ENCODE data around the gene TERF2IP. TPM values are rescaled to one million over a fixed set of nuclear protein-coding genes. Genes with fewer than 3 reads are reported as not detected.

Gene TERF2IP
- polyA plus RNA-seq, 2 donors, result 23.1 to 27.6 TPM

GRCh38 chr16:75660726-75661302, 13.2 kb downstream of the TERF2IP start:
- 48 to 67% methylated on average over 4 of the region's 4 CpGs for WGBS, 2 donors
- no peaks in the 10 kb centered on the region for H3K9me3 ChIP-seq (ENCODE audit: control insufficient read depth in 2 of 2, insufficient read depth in 1 of 2, low read depth in 1 of 2, low read length in 1 of 2)
- H3K36me3 ChIP-seq (ENCODE audit: control insufficient read depth in 2 of 2, insufficient read depth in 2 of 2, low read length in 1 of 2), result peaks cover 5 to 9% of the 10 kb centered on the region in 2 donors
- no peak overlapping the region for H3K27ac ChIP-seq (ENCODE audit: low read depth in 2 of 2, low read length in 1 of 2)
- H3K4me1 ChIP-seq (ENCODE audit: control insufficient read depth in 2 of 2, insufficient read depth in 2 of 2, low read length in 1 of 2), result peaks cover 0 to 5% of the 10 kb centered on the region in 2 donors
- no peaks in the 10 kb centered on the region for H3K27me3 ChIP-seq (ENCODE audit: control insufficient read depth in 1 of 2, insufficient read depth in 2 of 2, low read length in 2 of 2)
- no peak overlapping the region for H3K4me3 ChIP-seq (ENCODE audit: low read depth in 1 of 2, low read length in 2 of 2)

- H3K36me3 ChIP-seq (ENCODE audit: control insufficient read depth in 2 of 2, insufficient read depth in 2 of 2, low read length in 1 of 2), result no peaks in the 10 kb centered on the region
- no peaks in the 10 kb centered on the region for H3K9me3 ChIP-seq (ENCODE audit: control insufficient read depth in 2 of 2, insufficient read depth in 1 of 2, low read depth in 1 of 2, low read length in 1 of 2)
- H3K4me1 ChIP-seq (ENCODE audit: control insufficient read depth in 2 of 2, insufficient read depth in 2 of 2, low read length in 1 of 2), result no peaks in the 10 kb centered on the region
- H3K27ac ChIP-seq (ENCODE audit: low read depth in 2 of 2, low read length in 1 of 2), result no peak overlapping the region
- no peaks in the 10 kb centered on the region for H3K27me3 ChIP-seq (ENCODE audit: control insufficient read depth in 1 of 2, insufficient read depth in 2 of 2, low read length in 2 of 2)
- no peak overlapping the region for H3K4me3 ChIP-seq (ENCODE audit: low read depth in 1 of 2, low read length in 2 of 2)
Observed at GRCh38 chr16:75667503-75667902, 19.9 kb downstream of the TERF2IP start.

- no peaks in the 10 kb centered on the region for H3K27me3 ChIP-seq (ENCODE audit: control insufficient read depth in 1 of 2, insufficient read depth in 2 of 2, low read length in 2 of 2)
- no peaks in the 10 kb centered on the region for H3K9me3 ChIP-seq (ENCODE audit: control insufficient read depth in 2 of 2, insufficient read depth in 1 of 2, low read depth in 1 of 2, low read length in 1 of 2)
- WGBS, 2 donors, result 92% methylated on average over 4 of the region's 4 CpGs
- H3K4me1 ChIP-seq (ENCODE audit: control insufficient read depth in 2 of 2, insufficient read depth in 2 of 2, low read length in 1 of 2), result peaks cover 0 to 2% of the 10 kb centered on the region in 2 donors
- H3K4me3 ChIP-seq (ENCODE audit: low read depth in 1 of 2, low read length in 2 of 2), result no peak within 1 kb of the TSS
- no peaks in the 10 kb centered on the region for H3K36me3 ChIP-seq (ENCODE audit: control insufficient read depth in 2 of 2, insufficient read depth in 2 of 2, low read length in 1 of 2)
- H3K27ac ChIP-seq (ENCODE audit: low read depth in 2 of 2, low read length in 1 of 2), result no peak within 1 kb of the TSS
Observed at GRCh38 chr16:75676909-75677308, 29.3 kb downstream of the TERF2IP start, which contains the start of gene CPHXL2. CPHXL2 (minus strand) TSS chr16:75677009; CDS start chr16:75676999, 10 bp downstream.

DNA sequence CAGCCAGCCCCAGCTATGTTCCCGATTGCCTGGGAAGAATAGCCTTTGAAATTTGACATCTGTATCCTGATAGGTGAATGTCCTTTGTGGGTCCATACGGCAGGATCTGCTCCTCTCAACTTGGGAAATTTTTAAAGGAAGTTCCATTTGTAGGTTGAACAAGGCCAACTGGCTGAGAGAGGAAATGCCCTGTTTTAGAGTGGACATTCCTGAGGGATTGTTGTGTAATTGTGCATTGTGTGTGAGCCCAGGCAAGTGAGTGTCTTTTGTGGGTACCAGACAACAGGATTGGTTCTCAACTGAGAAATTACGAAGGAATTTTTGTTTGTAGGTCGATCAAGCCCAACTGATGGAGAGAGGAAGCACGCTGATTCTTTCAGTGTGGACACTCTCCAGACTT, 31.8 kb downstream of the TERF2IP start:
- Histone ChIP-seq H3K9me3 (ENCODE audit: control insufficient read depth in 2 of 2, insufficient read depth in 1 of 2, low read depth in 1 of 2, low read length in 1 of 2) (no peaks in the 10 kb centered on the region), H3K27ac (ENCODE audit: low read depth in 2 of 2, low read length in 1 of 2) (no peak overlapping the region), H3K4me1 (ENCODE audit: control insufficient read depth in 2 of 2, insufficient read depth in 2 of 2, low read length in 1 of 2) (peaks cover 0 to 2% of the 10 kb centered on the region in 2 donors), H3K36me3 (ENCODE audit: control insufficient read depth in 2 of 2, insufficient read depth in 2 of 2, low read length in 1 of 2) (no peaks in the 10 kb centered on the region), H3K4me3 (ENCODE audit: low read depth in 1 of 2, low read length in 2 of 2) (no peak overlapping the region), H3K27me3 (ENCODE audit: control insufficient read depth in 1 of 2, insufficient read depth in 2 of 2, low read length in 2 of 2) (no peaks in the 10 kb centered on the region)
- 86 to 91% methylated on average over 5 of the region's 5 CpGs for WGBS, 2 donors

DNA sequence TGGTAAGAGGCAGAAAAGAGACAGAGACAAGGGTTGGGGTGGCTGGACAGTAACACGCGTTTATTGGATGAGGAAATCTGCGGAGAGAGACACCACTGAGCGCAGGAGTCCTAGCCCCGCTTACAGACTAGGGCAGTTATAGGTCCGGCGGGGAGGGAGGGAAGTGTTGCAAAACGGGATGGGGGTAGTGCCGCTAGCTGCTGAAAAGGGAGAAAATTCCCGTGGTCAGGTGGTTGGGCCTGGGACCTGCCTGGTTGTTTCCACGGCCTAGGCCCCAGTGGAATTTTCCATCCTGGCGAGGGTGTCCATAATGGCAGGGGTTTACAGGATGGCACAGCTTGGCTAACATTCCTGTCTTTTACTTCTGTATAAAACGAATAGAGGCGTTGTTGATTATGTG, 34.7 kb downstream of the TERF2IP start:
- 87 to 88% methylated on average over 14 of the region's 14 CpGs for WGBS, 2 donors

GRCh38 chr16:75687361-75687760, 39.8 kb downstream of the TERF2IP start:
- Histone ChIP-seq H3K27ac (ENCODE audit: low read depth in 2 of 2, low read length in 1 of 2) (no peak overlapping the region), H3K9me3 (ENCODE audit: control insufficient read depth in 2 of 2, insufficient read depth in 1 of 2, low read depth in 1 of 2, low read length in 1 of 2) (no peaks in the 10 kb centered on the region), H3K27me3 (ENCODE audit: control insufficient read depth in 1 of 2, insufficient read depth in 2 of 2, low read length in 2 of 2) (no peaks in the 10 kb centered on the region), H3K4me3 (ENCODE audit: low read depth in 1 of 2, low read length in 2 of 2) (no peak overlapping the region), H3K36me3 (ENCODE audit: control insufficient read depth in 2 of 2, insufficient read depth in 2 of 2, low read length in 1 of 2) (no peaks in the 10 kb centered on the region), H3K4me1 (ENCODE audit: control insufficient read depth in 2 of 2, insufficient read depth in 2 of 2, low read length in 1 of 2) (no peaks in the 10 kb centered on the region)

More for the DNA sequence above, 34.7 kb downstream of the TERF2IP start:
- no peaks in the 10 kb centered on the region for H3K27me3 ChIP-seq (ENCODE audit: control insufficient read depth in 1 of 2, insufficient read depth in 2 of 2, low read length in 2 of 2)
- H3K4me1 ChIP-seq (ENCODE audit: control insufficient read depth in 2 of 2, insufficient read depth in 2 of 2, low read length in 1 of 2), result peaks cover 0 to 2% of the 10 kb centered on the region in 2 donors
- H3K4me3 ChIP-seq (ENCODE audit: low read depth in 1 of 2, low read length in 2 of 2), result no peak overlapping the region
- no peaks in the 10 kb centered on the region for H3K9me3 ChIP-seq (ENCODE audit: control insufficient read depth in 2 of 2, insufficient read depth in 1 of 2, low read depth in 1 of 2, low read length in 1 of 2)
- H3K27ac ChIP-seq (ENCODE audit: low read depth in 2 of 2, low read length in 1 of 2), result no peak overlapping the region
- H3K36me3 ChIP-seq (ENCODE audit: control insufficient read depth in 2 of 2, insufficient read depth in 2 of 2, low read length in 1 of 2), result no peaks in the 10 kb centered on the region

GRCh38 chr16:75695708-75696107, 48.1 kb downstream of the TERF2IP start:
- Histone ChIP-seq H3K27ac (ENCODE audit: low read depth in 2 of 2, low read length in 1 of 2) (no peak overlapping the region), H3K4me3 (ENCODE audit: low read depth in 1 of 2, low read length in 2 of 2) (no peak overlapping the region), H3K9me3 (ENCODE audit: control insufficient read depth in 2 of 2, insufficient read depth in 1 of 2, low read depth in 1 of 2, low read length in 1 of 2) (peaks cover 0 to 2% of the 10 kb centered on the region in 2 donors), H3K36me3 (ENCODE audit: control insufficient read depth in 2 of 2, insufficient read depth in 2 of 2, low read length in 1 of 2) (no peaks in the 10 kb centered on the region), H3K4me1 (ENCODE audit: control insufficient read depth in 2 of 2, insufficient read depth in 2 of 2, low read length in 1 of 2) (no peaks in the 10 kb centered on the region), H3K27me3 (ENCODE audit: control insufficient read depth in 1 of 2, insufficient read depth in 2 of 2, low read length in 2 of 2) (no peaks in the 10 kb centered on the region)
- 80 to 85% methylated on average over 6 of the region's 6 CpGs for WGBS, 2 donors

DNA sequence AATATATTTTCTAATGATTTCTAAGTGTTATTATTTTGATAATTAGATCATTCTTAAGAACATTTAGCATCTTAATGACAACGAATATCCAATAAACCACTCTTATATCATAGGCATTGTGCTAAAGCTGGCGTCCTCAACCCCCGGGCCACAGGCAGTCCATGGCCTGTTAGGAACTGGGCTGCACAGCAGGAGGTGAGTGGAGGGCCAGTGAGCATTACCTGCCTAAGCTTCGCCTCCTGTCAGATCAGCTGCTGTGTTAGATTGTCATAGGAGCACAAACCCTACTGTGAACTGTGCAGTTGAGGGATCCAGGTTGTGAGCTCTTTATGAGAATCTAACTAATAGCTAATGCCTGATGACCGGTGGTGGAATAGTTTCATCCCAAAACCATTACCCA, 50.0 kb downstream of the TERF2IP start:
- H3K4me3 ChIP-seq (ENCODE audit: low read depth in 1 of 2, low read length in 2 of 2), result no peak overlapping the region
- H3K36me3 ChIP-seq (ENCODE audit: control insufficient read depth in 2 of 2, insufficient read depth in 2 of 2, low read length in 1 of 2), result no peaks in the 10 kb centered on the region
- 89 to 93% methylated on average over 5 of the region's 5 CpGs for WGBS, 2 donors
- peaks cover 0 to 2% of the 10 kb centered on the region in 2 donors for H3K9me3 ChIP-seq (ENCODE audit: control insufficient read depth in 2 of 2, insufficient read depth in 1 of 2, low read depth in 1 of 2, low read length in 1 of 2)
- H3K27me3 ChIP-seq (ENCODE audit: control insufficient read depth in 1 of 2, insufficient read depth in 2 of 2, low read length in 2 of 2), result no peaks in the 10 kb centered on the region
- H3K27ac ChIP-seq (ENCODE audit: low read depth in 2 of 2, low read length in 1 of 2), result no peak overlapping the region
- H3K4me1 ChIP-seq (ENCODE audit: control insufficient read depth in 2 of 2, insufficient read depth in 2 of 2, low read length in 1 of 2), result no peaks in the 10 kb centered on the region

GRCh38 chr16:75701361-75701760, 53.8 kb downstream of the TERF2IP start, which contains the start of gene DUXB:
DUXB (minus strand) TSS chr16:75701461; CDS start chr16:75701418, 43 bp downstream.
- H3K4me3 ChIP-seq (ENCODE audit: low read depth in 1 of 2, low read length in 2 of 2), result no peak within 1 kb of the TSS
- no peaks in the 10 kb centered on the region for H3K27me3 ChIP-seq (ENCODE audit: control insufficient read depth in 1 of 2, insufficient read depth in 2 of 2, low read length in 2 of 2)
- WGBS, 2 donors, result 86 to 89% methylated on average over 5 of the region's 5 CpGs

DNA sequence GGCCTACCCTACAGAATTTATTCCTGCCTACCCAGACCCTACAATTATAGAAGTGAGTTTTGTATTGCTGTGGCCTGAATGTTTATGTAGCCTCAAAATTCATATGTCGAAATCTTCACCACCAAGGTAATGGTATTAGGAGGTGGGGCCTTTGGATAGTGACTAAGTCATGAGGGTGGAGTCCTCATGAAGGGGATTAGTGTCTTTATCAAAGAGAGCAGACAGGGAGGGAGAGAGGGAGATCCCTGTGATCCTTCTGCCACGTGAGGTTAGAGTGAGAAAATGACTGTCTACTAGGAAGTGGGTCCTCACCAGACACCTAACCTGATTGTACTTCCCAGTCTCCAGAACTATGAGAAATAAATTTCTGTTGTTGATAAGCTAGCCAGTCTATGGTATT, 54.7 kb downstream of the TERF2IP start:
- Histone ChIP-seq H3K4me1 (ENCODE audit: control insufficient read depth in 2 of 2, insufficient read depth in 2 of 2, low read length in 1 of 2) (no peaks in the 10 kb centered on the region), H3K27me3 (ENCODE audit: control insufficient read depth in 1 of 2, insufficient read depth in 2 of 2, low read length in 2 of 2) (no peaks in the 10 kb centered on the region), H3K9me3 (ENCODE audit: control insufficient read depth in 2 of 2, insufficient read depth in 1 of 2, low read depth in 1 of 2, low read length in 1 of 2) (no peaks in the 10 kb centered on the region), H3K4me3 (ENCODE audit: low read depth in 1 of 2, low read length in 2 of 2) (no peak overlapping the region), H3K27ac (ENCODE audit: low read depth in 2 of 2, low read length in 1 of 2) (no peak overlapping the region), H3K36me3 (ENCODE audit: control insufficient read depth in 2 of 2, insufficient read depth in 2 of 2, low read length in 1 of 2) (no peaks in the 10 kb centered on the region)
- WGBS, 2 donors, result 60 to 72% methylated on average over 2 of the region's 2 CpGs

More at GRCh38 chr16:75701361-75701760, 53.8 kb downstream of the TERF2IP start, which contains the start of gene DUXB:
- no peaks in the 10 kb centered on the region for H3K4me1 ChIP-seq (ENCODE audit: control insufficient read depth in 2 of 2, insufficient read depth in 2 of 2, low read length in 1 of 2)
- H3K9me3 ChIP-seq (ENCODE audit: control insufficient read depth in 2 of 2, insufficient read depth in 1 of 2, low read depth in 1 of 2, low read length in 1 of 2), result no peaks in the 10 kb centered on the region
- no peaks in the 10 kb centered on the region for H3K36me3 ChIP-seq (ENCODE audit: control insufficient read depth in 2 of 2, insufficient read depth in 2 of 2, low read length in 1 of 2)
- H3K27ac ChIP-seq (ENCODE audit: low read depth in 2 of 2, low read length in 1 of 2), result no peak within 1 kb of the TSS

All from esophagus (tissue), 2 donors.